GF-D8 (cell line): ENCODE results near the gene OTUB2.

ENCODE experiments used
- DNase-seq: peaks from one replicate; lab custom pipeline; 2025; lab: John Stamatoyannopoulos, UW

OTUB2 gene

GRCh38 chr14:94041551-94042346 lies 15.6 kb downstream of the OTUB2 start:
- DNase-seq = no peak

GRCh38 chr14:94042433-94043091 lies 16.4 kb downstream of the OTUB2 start:
- DNase-seq = no peak

- DNase-seq = no peak
Measured at GRCh38 chr14:94043111-94043755, 17.1 kb downstream of the OTUB2 start.

GRCh38 chr14:94043756-94044475 lies 17.8 kb downstream of the OTUB2 start:
- DNase-seq = no peak

- no peak for DNase-seq
Measured at GRCh38 chr14:94044476-94045091, 18.4 kb downstream of the OTUB2 start.

- no peak for DNase-seq
Measured at GRCh38 chr14:94045101-94045500, 19.0 kb downstream of the OTUB2 start.

GRCh38 chr14:94045563-94046345 lies 19.6 kb downstream of the OTUB2 start:
- DNase-seq = no peak

- no peak for DNase-seq
Measured at GRCh38 chr14:94046696-94047250, 20.6 kb downstream of the OTUB2 start.

GRCh38 chr14:94047581-94047980 lies 21.4 kb downstream of the OTUB2 start:
- no peak for DNase-seq

- DNase-seq = no peak
Measured at GRCh38 chr14:94048691-94049624, 22.8 kb downstream of the OTUB2 start.

GRCh38 chr14:94049625-94050023 lies 23.5 kb downstream of the OTUB2 start:
- no peak for DNase-seq

- no peak for DNase-seq
Measured at GRCh38 chr14:94050231-94050880, 24.2 kb downstream of the OTUB2 start.

GRCh38 chr14:94051115-94051514 lies 25.0 kb downstream of the OTUB2 start:
- DNase-seq = no peak

GRCh38 chr14:94051779-94052178 lies 25.6 kb downstream of the OTUB2 start:
- no peak for DNase-seq

- no peak for DNase-seq
Measured at GRCh38 chr14:94052199-94052598, 26.1 kb downstream of the OTUB2 start.

GRCh38 chr14:94052662-94053061 lies 26.5 kb downstream of the OTUB2 start:
- DNase-seq = no peak

- no peak for DNase-seq
Measured at GRCh38 chr14:94054401-94054800, 28.3 kb downstream of the OTUB2 start.

GRCh38 chr14:94054936-94055335 lies 28.8 kb downstream of the OTUB2 start:
- no peak for DNase-seq
